ENCODE results near the gene PIK3CB.

DNA sequence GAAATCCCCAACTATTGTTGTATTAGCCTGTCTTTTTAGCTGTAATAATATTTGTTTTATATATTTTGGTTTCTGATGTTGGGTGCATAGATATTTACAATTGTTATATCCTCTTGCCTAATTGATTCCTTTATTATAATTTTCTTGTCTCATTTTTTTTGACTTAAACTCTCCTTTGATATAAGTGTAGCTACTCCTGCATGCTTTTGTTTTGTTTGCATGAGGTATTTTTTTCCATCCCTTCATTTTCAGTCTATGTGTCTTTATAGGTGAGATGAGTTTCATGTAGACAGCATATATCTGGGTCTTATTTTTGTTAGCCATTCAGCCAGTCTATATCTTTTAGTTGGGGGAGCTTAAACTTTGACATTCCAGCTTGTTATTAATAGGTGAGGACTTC lies 188.7 kb downstream of the PIK3CB start:
- TF ChIP-seq, protein P1, sequence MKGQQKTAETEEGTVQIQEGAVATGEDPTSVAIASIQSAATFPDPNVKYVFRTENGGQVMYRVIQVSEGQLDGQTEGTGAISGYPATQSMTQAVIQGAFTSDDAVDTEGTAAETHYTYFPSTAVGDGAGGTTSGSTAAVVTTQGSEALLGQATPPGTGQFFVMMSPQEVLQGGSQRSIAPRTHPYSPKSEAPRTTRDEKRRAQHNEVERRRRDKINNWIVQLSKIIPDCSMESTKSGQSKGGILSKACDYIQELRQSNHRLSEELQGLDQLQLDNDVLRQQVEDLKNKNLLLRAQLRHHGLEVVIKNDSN (IDR thresholded peaks at IDR 0.05), result no peak
- TF ChIP-seq, protein P2, sequence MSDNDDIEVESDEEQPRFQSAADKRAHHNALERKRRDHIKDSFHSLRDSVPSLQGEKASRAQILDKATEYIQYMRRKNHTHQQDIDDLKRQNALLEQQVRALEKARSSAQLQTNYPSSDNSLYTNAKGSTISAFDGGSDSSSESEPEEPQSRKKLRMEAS (IDR thresholded peaks at IDR 0.05), result no peak
- no peak for TF ChIP-seq EP300 (IDR thresholded peaks at IDR 0.05; ENCODE audit: borderline replicate concordance)

Measured in Ishikawa (cell line).